Measurements from ENCODE around the gene MEMO1.
A peak's percentile ranks its signal among the peaks of the same experiment; 100 is the strongest.
"Not testable (repeated sequence)": the region's sequence is repeated elsewhere in the genome, so short reads cannot be mapped to it uniquely, and the experiment has no call there.

The MEMO1 gene

DNA sequence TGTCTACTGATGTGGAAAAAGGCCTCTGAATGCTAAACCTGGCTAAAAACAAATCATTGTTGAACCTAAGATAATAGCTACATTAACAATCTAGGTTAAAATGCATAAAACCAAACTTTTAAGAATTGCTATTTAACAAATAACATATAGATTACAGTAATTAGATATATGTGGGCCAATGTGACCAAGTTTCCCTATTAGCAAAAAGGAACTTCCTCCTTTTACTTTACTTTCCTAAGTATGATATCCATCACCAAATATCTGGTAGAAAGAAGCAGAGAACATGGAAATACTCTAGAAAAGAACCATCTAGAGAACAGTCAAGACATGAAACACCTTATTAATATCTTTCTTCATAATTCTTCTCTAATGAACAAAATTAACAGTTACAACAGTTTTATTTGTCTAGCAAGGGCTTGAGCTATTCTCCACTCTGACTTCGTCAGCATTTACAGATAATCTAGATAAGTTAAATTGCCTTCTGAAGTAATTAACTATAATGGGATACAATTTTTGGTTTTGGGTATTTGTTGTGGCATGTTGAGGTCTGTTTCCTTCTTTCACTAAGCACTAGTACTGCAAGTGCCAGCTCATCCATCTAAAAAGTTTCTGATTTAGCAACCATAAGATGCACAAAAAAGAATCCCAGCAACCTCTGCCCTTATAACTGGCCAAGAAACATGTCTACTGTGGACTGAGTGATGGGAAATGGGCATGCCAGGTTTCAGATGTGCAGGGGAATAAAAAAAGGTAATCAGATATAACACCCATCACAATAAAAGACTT is 53.3 kb downstream of the MEMO1 start:
- no peak for DNase-seq (ENCODE audit: low read depth)

DNA sequence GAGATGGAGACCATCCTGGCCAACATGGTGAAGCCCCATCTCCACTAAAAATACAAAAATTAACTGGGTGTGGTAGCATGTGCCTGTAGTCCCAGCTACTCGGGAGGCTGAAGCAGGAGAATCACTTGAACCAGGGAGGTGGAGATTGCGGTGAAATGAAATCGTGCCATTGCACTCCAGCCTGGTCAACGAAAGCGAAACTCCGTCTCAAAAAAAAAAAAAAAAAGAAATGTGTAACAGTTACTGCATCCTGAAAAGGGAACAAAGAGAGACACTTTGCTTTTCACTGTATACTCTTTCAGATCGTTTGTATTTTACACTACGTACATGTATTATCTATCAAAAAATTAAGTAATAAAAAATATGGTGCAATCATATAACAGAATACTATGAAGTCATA is 53.9 kb downstream of the MEMO1 start:
- not testable (repeated sequence) for DNase-seq (ENCODE audit: low read depth)

GRCh38 chr2:31956312-31956711 is 54.5 kb downstream of the MEMO1 start:
- no peak for DNase-seq (ENCODE audit: low read depth)

DNA sequence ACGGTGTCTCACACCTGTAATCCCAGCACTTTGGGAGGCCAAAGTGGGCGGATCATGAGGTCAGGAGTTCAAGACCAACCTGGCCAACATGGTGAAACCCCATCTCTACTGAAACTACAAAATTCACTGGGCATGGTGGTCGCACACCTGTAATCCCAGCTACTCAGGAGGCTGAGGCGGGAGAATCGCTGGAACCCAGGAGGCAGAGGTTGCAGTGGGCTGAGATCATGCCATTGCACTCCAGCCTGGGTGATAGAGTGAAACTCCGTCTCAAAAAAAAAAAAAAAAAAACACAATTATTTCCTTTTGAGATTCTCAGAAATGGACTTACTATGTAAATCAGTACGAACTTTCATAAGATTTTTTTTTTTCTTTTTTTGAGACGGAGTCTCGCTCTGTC is 57.7 kb downstream of the MEMO1 start:
- not testable (repeated sequence) for DNase-seq (ENCODE audit: low read depth)

DNA sequence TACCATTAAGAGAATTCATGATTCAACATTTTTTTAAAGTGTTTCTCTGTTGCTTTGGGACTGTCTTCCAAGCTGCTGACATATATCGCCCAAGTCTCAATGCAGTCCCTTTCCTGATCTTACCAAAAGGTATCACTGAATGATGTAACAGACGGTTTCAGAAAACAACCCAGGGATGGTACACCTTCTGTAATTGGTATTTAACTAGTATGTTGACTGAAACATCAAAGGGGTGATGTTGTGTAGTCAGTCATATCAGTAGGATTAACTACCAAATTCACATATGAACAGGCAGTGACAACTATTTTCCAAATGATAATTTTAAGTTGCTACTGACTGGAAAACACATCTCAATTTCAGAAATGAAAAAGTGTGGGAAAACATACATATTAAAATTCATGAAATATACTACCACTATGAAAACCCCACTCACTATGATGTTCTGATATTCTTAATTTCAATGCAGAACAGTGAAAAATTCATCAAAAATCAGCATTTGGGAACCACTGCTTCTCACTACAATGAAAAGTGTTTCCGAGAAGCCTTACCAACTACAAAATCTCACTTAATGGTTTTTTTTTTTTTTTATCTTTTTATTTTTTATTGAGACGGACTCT is 59.8 kb downstream of the MEMO1 start:
- DNase-seq (ENCODE audit: low read depth): no peak

- DNase-seq (ENCODE audit: low read depth): no peak
These were observed 62.9 kb downstream of the MEMO1 start for GRCh38 chr2:31947871-31948270.

GRCh38 chr2:31946838-31947237 is 64.0 kb downstream of the MEMO1 start:
- no peak for DNase-seq (ENCODE audit: low read depth)

DNA sequence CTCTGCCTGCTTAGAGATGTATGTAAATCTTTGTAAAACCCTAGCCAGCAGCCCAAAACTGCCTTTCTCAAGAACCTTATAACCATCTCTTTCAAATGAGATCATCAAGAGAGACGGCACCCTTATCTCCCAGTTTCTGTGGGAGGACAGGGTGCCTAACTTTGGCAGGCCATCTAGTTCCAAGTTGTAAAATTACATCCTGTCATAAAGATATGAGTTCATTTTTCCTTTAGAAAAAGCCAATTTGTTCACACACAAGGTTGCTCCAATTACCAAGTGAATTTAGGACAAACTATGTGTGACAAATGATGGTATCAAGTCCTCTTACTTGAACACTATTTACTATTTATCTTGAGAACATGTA is 65.3 kb downstream of the MEMO1 start:
- DNase-seq (ENCODE audit: low read depth): no peak

GRCh38 chr2:31944828-31945571 is 65.8 kb downstream of the MEMO1 start:
- DNase-seq (ENCODE audit: low read depth): no peak

DNA sequence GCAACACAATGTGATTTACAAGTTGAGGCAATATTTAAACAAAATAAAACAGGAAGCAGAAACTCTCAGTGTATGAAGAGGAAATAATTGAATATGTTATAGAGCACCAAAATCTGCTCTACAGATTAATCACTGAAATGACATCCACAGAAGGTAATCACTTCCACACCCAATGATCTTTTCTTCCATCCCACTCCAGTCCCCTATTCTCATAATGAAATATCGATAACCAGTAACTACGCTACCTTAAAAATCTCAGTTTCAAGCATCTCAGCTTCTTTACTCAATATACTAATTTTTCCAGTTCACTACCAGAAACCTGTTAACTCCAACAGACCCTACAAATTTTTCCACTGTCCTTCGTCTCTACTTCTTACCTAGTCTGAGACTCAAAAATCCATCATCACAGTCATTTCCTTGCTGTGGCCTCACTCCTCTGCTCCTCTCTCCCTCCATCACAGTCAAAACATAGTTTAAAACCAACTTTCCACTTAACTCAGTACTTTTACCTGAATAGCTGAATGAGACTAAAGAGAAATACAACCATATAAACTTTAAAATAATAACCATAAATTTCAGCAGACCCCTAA is 67.1 kb downstream of the MEMO1 start:
- DNase-seq (ENCODE audit: low read depth): no peak

DNA sequence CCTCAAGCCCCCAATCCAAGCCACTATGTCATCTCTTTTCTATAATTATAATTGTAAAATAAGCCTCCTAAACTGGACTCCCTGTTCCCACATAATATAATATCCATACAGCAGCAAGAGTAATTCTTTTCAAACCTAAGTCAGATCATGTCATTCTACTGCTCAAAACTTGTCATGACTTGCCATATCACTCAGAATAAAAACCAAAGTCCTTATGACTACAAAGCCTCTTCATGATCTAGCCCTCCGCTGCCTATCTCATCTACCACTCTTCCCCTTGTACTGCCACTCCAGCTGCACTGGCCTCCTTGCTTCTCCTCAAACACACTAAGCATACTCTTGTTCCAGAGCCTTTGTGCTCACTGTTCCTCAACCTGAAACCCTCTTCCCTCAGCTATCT is 69.9 kb downstream of the MEMO1 start:
- no peak for DNase-seq (ENCODE audit: low read depth)

GRCh38 chr2:31937741-31938140 is 73.1 kb downstream of the MEMO1 start:
- DNase-seq (ENCODE audit: low read depth): peak; percentile 37

GRCh38 chr2:31935370-31935769 is 75.4 kb downstream of the MEMO1 start:
- no peak for DNase-seq (ENCODE audit: low read depth)

DNA sequence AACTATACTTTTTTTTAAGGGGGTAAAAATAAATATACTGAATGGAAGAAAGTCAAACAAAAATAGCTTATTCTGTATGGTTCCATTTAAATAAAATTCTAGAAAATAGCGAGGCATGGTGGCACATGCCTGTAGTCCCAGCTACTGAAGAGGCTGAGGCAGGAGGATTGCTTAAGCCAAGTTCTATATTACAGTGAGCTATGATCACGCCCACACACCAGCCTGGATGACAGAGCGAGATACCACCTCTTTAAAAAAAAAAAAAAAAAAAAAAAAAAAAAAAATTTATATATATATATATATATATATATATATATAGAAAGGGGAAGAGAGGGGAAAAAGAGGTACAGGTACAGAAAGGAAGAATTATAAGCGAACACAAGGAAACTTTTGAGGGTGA is 77.7 kb downstream of the MEMO1 start:
- DNase-seq (ENCODE audit: low read depth): no peak

DNA sequence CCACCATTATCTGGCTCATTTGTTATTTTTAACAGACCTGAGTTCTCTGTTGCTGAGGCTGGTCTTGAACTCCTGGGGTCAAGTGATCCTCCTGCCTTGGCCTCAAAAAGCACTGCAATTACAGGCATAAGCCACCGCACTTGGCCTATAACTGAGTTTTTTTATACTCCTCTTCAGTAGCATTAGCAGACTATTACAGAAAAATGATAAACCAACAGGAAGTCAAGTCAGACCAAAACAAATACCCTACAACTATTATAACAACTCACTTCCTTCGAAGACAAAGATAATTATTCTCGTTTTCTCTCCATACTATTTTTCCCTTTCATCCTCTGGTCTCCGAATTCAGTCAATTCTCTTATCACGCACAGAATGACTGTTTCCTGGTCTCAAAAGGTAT is 78.2 kb downstream of the MEMO1 start:
- no peak for DNase-seq (ENCODE audit: low read depth)

GRCh38 chr2:31931916-31932315 is 78.9 kb downstream of the MEMO1 start:
- no peak for DNase-seq (ENCODE audit: low read depth)

GRCh38 chr2:31925517-31925916 is 85.3 kb downstream of the MEMO1 start:
- DNase-seq (ENCODE audit: low read depth): no peak

GRCh38 chr2:31923662-31924061 is 87.1 kb downstream of the MEMO1 start:
- DNase-seq (ENCODE audit: low read depth): no peak

DNA sequence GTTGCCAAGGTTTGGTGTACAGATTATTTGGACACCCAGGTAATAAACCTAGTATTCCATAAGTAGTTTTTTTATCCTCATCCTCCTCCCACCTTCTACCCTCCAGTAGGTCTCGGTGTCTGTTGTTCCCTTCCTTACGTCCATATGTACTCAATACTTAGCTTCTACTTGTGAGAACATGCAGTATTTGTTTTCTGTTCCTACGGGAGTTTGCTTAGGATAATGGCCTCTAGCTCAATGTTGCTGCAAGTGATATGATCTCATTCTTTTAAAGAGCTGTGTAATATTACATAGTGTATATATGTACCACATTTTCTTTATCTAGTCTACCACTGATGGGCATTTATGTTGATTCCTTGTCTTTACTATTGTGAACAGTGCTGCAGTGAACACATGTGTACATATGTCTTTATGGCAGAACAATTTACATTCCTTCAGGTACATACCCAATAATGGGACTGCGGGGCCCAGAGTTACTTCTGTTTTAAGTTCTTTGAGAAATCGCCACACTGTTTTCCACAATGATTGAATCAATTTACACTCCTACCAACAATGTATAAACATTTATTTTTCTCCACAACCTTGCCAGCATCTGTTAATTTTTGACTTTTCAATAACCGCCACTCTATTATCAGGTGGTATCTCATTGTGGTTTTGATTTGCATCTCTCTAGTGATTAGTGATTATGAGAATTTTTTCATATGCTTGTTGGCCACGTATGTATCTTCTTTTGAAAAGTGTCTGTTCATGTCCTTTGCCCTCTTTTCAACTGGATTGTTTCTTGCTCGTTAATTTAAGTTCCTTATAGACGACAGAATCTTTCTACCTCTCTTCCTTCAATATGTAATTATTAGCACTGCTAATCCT is 88.0 kb downstream of the MEMO1 start:
- DNase-seq (ENCODE audit: low read depth): no peak

DNA sequence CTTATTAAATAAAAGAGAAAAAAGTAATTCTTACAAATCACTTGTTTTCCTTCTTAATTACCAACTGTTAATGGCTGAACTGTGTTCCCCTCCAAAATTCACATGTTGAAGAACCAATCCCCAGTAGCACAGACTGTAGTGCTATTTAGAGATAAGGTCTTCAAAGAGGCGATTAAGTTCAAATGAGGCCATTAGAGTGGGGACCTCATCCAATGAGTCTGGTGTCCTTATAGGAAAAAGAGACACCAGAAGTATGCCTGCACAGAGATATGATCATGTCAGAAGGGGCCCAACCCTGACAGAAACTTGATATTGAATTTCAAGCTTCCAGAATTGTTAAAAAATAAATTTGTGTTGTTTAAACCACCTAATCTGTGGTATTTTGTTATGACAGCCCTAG is 89.8 kb downstream of the MEMO1 start:
- DNase-seq (ENCODE audit: low read depth): no peak

DNA sequence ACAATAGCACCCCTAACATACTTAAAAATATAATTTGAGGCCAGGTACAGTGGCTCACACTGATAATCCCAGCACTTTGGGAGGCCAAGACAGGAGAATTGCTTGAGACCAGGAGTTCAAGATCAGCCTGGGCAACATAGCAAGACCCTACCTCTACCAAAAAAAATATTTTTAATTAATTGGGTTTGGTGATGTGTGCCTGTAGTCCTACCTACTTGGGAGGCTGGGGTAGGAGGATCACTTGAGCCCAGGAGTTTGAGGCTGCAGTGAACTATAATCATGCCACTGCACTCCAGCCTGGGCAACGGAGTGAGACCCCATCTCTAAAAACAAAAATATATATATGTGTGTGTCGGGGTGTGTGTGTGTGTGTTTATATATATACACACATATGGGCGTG is 91.3 kb downstream of the MEMO1 start:
- no peak for DNase-seq (ENCODE audit: low read depth)

GRCh38 chr2:31909661-31910060 is 101.1 kb downstream of the MEMO1 start:
- no peak for DNase-seq (ENCODE audit: low read depth)

All from non-pigmented ciliary epithelial cell (primary cell).